NB4 (cell line): ENCODE data around the gene IRS2.

Experiments used
- CTCF ChIP-seq: IDR thresholded peaks from one replicate; pipeline ENCODE4 v1.5.1; 2012; ENCODE audit warnings: low read depth, low read length
- MAX ChIP-seq: IDR thresholded peaks from 2 replicates; pipeline ENCODE4 v1.6.1; 2011; ENCODE audit warnings: low read depth, low read length
- POLR2A ChIP-seq: IDR thresholded peaks from 2 replicates; pipeline ENCODE4 v1.6.1; 2011; ENCODE audit warnings: mild to moderate bottlenecking; ENCODE audit not compliant: insufficient read length; ENCODE audit errors: extremely low read depth

- no peak for TF ChIP-seq CTCF
- no peak for TF ChIP-seq MAX
- no peak for TF ChIP-seq POLR2A
Measured at GRCh38 chr13:109779074-109779473, 7.3 kb downstream of the IRS2 start.
